ENCODE measurements around the gene KIAA0040. TPM values are rescaled to one million over a fixed set of nuclear protein-coding genes. Genes with fewer than 3 reads are reported as not detected.

The KIAA0040 gene
- total RNA-seq, 1 experiment from 2014 or later: 15.0 TPM

- TF ChIP-seq, protein P1, sequence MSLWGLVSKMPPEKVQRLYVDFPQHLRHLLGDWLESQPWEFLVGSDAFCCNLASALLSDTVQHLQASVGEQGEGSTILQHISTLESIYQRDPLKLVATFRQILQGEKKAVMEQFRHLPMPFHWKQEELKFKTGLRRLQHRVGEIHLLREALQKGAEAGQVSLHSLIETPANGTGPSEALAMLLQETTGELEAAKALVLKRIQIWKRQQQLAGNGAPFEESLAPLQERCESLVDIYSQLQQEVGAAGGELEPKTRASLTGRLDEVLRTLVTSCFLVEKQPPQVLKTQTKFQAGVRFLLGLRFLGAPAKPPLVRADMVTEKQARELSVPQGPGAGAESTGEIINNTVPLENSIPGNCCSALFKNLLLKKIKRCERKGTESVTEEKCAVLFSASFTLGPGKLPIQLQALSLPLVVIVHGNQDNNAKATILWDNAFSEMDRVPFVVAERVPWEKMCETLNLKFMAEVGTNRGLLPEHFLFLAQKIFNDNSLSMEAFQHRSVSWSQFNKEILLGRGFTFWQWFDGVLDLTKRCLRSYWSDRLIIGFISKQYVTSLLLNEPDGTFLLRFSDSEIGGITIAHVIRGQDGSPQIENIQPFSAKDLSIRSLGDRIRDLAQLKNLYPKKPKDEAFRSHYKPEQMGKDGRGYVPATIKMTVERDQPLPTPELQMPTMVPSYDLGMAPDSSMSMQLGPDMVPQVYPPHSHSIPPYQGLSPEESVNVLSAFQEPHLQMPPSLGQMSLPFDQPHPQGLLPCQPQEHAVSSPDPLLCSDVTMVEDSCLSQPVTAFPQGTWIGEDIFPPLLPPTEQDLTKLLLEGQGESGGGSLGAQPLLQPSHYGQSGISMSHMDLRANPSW (CRISPR knock-in tag; conservative IDR thresholded peaks at IDR 0.05; ENCODE audit: low read depth): no peak
- TF ChIP-seq, protein P2, sequence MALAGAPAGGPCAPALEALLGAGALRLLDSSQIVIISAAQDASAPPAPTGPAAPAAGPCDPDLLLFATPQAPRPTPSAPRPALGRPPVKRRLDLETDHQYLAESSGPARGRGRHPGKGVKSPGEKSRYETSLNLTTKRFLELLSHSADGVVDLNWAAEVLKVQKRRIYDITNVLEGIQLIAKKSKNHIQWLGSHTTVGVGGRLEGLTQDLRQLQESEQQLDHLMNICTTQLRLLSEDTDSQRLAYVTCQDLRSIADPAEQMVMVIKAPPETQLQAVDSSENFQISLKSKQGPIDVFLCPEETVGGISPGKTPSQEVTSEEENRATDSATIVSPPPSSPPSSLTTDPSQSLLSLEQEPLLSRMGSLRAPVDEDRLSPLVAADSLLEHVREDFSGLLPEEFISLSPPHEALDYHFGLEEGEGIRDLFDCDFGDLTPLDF (CRISPR knock-in tag; IDR thresholded peaks at IDR 0.05): no peak
- TF ChIP-seq ZNF423 (CRISPR knock-in tag; IDR thresholded peaks at IDR 0.05): no peak
Observed at GRCh38 chr1:175197531-175197930, 5.0 kb upstream of the KIAA0040 start (continued).

- CTCF ChIA-PET: interaction anchor here (1.2 to 1.4 kb wide), 2 partner anchors 41 to 44 kb away, joined by 3 to 4 read pairs; no protein-coding TSS in a partner anchor
- ATAC-seq: no peak
Observed at GRCh38 chr1:175195798-175196197, 3.2 kb upstream of the KIAA0040 start.

DNA sequence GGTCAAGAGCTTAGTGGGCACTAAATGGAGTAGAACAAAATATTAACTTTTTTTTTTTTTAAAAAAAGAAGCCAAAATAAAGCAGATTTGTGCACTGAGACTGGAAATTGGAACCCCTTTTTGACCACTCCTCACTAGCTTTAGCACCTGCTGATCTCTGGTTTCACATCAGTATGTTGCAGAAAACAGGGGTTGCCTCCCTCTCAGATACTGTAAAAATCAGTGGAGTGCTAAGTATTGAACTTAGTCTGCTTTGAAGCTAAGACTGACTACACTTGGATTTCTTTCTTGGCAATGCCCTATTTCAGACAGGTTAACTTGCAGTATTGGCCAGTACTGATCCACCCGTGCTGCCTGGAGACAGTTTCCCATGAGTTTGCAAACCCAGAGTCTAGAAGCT lies 2.7 kb upstream of the KIAA0040 start:
- Mint-ChIP-seq H3K36me3 (no peaks in the 10 kb centered on the region), H3K4me1 (peaks cover 11% of the 10 kb centered on the region), H3K9me3 (no peaks in the 10 kb centered on the region), H3K27me3 (ENCODE audit: low read depth) (peaks cover 25% of the 10 kb centered on the region), H3K4me3 (no peak overlapping the region), H3K27ac (no peak overlapping the region)
- ATAC-seq (no peak), DNase-seq (ENCODE audit: low spot score) (no peak)
- ChIA-PET POLR2A (no interaction called here), CTCF (interaction anchor here (1.4 to 2.5 kb wide), 2 partner anchors 43 kb away, joined by 3 to 8 read pairs; no protein-coding TSS in a partner anchor)
- TF ChIP-seq, protein P3, sequence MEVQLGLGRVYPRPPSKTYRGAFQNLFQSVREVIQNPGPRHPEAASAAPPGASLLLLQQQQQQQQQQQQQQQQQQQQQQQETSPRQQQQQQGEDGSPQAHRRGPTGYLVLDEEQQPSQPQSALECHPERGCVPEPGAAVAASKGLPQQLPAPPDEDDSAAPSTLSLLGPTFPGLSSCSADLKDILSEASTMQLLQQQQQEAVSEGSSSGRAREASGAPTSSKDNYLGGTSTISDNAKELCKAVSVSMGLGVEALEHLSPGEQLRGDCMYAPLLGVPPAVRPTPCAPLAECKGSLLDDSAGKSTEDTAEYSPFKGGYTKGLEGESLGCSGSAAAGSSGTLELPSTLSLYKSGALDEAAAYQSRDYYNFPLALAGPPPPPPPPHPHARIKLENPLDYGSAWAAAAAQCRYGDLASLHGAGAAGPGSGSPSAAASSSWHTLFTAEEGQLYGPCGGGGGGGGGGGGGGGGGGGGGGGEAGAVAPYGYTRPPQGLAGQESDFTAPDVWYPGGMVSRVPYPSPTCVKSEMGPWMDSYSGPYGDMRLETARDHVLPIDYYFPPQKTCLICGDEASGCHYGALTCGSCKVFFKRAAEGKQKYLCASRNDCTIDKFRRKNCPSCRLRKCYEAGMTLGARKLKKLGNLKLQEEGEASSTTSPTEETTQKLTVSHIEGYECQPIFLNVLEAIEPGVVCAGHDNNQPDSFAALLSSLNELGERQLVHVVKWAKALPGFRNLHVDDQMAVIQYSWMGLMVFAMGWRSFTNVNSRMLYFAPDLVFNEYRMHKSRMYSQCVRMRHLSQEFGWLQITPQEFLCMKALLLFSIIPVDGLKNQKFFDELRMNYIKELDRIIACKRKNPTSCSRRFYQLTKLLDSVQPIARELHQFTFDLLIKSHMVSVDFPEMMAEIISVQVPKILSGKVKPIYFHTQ (CRISPR knock-in tag; IDR thresholded peaks at IDR 0.05): no peak
- TF ChIP-seq JAZF1 (CRISPR knock-in tag; IDR thresholded peaks at IDR 0.05) (no peak), RELA (CRISPR knock-in tag; IDR thresholded peaks at IDR 0.05; ENCODE audit: borderline replicate concordance) (no peak), ARID4B (CRISPR knock-in tag; IDR thresholded peaks at IDR 0.05; ENCODE audit: borderline replicate concordance) (no peak), ZNF121 (CRISPR knock-in tag; IDR thresholded peaks at IDR 0.05) (no peak), IRF2 (CRISPR knock-in tag; IDR thresholded peaks at IDR 0.05; ENCODE audit: borderline replicate concordance, low read depth) (no peak)
- TF ChIP-seq, protein P4, sequence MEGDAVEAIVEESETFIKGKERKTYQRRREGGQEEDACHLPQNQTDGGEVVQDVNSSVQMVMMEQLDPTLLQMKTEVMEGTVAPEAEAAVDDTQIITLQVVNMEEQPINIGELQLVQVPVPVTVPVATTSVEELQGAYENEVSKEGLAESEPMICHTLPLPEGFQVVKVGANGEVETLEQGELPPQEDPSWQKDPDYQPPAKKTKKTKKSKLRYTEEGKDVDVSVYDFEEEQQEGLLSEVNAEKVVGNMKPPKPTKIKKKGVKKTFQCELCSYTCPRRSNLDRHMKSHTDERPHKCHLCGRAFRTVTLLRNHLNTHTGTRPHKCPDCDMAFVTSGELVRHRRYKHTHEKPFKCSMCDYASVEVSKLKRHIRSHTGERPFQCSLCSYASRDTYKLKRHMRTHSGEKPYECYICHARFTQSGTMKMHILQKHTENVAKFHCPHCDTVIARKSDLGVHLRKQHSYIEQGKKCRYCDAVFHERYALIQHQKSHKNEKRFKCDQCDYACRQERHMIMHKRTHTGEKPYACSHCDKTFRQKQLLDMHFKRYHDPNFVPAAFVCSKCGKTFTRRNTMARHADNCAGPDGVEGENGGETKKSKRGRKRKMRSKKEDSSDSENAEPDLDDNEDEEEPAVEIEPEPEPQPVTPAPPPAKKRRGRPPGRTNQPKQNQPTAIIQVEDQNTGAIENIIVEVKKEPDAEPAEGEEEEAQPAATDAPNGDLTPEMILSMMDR (IDR thresholded peaks at IDR 0.05): no peak

More at GRCh38 chr1:175195798-175196197, 3.2 kb upstream of the KIAA0040 start:
- H3K27ac Mint-ChIP-seq: no peak overlapping the region
- no peaks in the 10 kb centered on the region for H3K36me3 Mint-ChIP-seq
- no peak for DNase-seq (ENCODE audit: low spot score)
- POLR2A ChIA-PET: no interaction called here
- TF ChIP-seq IRF2 (CRISPR knock-in tag; IDR thresholded peaks at IDR 0.05; ENCODE audit: borderline replicate concordance, low read depth) (no peak), SMAD3 (CRISPR knock-in tag; IDR thresholded peaks at IDR 0.05; ENCODE audit: borderline replicate concordance) (no peak), HMGA2 (CRISPR knock-in tag; IDR thresholded peaks at IDR 0.05) (no peak), ELF4 (CRISPR knock-in tag; IDR thresholded peaks at IDR 0.05; ENCODE audit: low read depth) (no peak), ZNF121 (CRISPR knock-in tag; IDR thresholded peaks at IDR 0.05) (no peak)
- TF ChIP-seq, protein P5, sequence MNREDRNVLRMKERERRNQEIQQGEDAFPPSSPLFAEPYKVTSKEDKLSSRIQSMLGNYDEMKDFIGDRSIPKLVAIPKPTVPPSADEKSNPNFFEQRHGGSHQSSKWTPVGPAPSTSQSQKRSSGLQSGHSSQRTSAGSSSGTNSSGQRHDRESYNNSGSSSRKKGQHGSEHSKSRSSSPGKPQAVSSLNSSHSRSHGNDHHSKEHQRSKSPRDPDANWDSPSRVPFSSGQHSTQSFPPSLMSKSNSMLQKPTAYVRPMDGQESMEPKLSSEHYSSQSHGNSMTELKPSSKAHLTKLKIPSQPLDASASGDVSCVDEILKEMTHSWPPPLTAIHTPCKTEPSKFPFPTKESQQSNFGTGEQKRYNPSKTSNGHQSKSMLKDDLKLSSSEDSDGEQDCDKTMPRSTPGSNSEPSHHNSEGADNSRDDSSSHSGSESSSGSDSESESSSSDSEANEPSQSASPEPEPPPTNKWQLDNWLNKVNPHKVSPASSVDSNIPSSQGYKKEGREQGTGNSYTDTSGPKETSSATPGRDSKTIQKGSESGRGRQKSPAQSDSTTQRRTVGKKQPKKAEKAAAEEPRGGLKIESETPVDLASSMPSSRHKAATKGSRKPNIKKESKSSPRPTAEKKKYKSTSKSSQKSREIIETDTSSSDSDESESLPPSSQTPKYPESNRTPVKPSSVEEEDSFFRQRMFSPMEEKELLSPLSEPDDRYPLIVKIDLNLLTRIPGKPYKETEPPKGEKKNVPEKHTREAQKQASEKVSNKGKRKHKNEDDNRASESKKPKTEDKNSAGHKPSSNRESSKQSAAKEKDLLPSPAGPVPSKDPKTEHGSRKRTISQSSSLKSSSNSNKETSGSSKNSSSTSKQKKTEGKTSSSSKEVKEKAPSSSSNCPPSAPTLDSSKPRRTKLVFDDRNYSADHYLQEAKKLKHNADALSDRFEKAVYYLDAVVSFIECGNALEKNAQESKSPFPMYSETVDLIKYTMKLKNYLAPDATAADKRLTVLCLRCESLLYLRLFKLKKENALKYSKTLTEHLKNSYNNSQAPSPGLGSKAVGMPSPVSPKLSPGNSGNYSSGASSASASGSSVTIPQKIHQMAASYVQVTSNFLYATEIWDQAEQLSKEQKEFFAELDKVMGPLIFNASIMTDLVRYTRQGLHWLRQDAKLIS (CRISPR knock-in tag; IDR thresholded peaks at IDR 0.05; ENCODE audit: borderline replicate concordance): no peak
- H3K4me3 Mint-ChIP-seq: no peak overlapping the region
- peaks cover 11% of the 10 kb centered on the region for H3K4me1 Mint-ChIP-seq
- peaks cover 25% of the 10 kb centered on the region for H3K27me3 Mint-ChIP-seq (ENCODE audit: low read depth)
- no peaks in the 10 kb centered on the region for H3K9me3 Mint-ChIP-seq

Data from WTC11 (cell line).